WTC11 (cell line): ENCODE measurements around the gene SLCO4C1. TPM values are rescaled to one million over a fixed set of nuclear protein-coding genes. Genes with fewer than 3 reads are reported as not detected.

Experiments
- ATAC-seq: fragments of 200-7000 bp; cut with Tn5 transposase; 2 replicates; pipeline ENCODE4 v1.10.0; 2021; ENCODE audit warnings: mild to moderate bottlenecking, moderate library complexity
- CTCF ChIA-PET: fragments of 300-600 bp; sonication (Branson Sonifier 250); formaldehyde crosslinking; loops from one replicate; lab custom pipeline; 2021; ENCODE audit warnings: antibody characterized with exemption; lab: Charles Lee
- POLR2A ChIA-PET: fragments of 350-600 bp; sonication (Branson Sonifier 250); formaldehyde crosslinking; loops from one replicate; lab custom pipeline; 2021; ENCODE audit warnings: antibody characterized with exemption; lab: Charles Lee
- DNase-seq: peaks from one replicate; pipeline ENCODE4 v3.0.0; 2021; ENCODE audit warnings: low spot score
- H3K27ac Mint-ChIP-seq: 2 replicates; pipeline ENCODE4 v1.8.0; 2021; ENCODE audit warnings: mixed read lengths
- H3K27me3 Mint-ChIP-seq: 2 replicates; pipeline ENCODE4 v1.8.0; 2021; ENCODE audit warnings: low read depth, mild to moderate bottlenecking, moderate library complexity, mixed read lengths
- H3K36me3 Mint-ChIP-seq: 2 replicates; pipeline ENCODE4 v1.8.0; 2021; ENCODE audit warnings: mixed read lengths
- H3K4me1 Mint-ChIP-seq: 2 replicates; pipeline ENCODE4 v1.8.0; 2022; ENCODE audit warnings: mixed read lengths
- H3K4me3 Mint-ChIP-seq: 2 replicates; pipeline ENCODE4 v1.8.0; 2021; ENCODE audit warnings: mild to moderate bottlenecking, moderate library complexity, mixed read lengths
- H3K9me3 Mint-ChIP-seq: 2 replicates; pipeline ENCODE4 v1.8.0; 2021; ENCODE audit warnings: mixed read lengths
- ATF2 ChIP-seq: sonication (generic); formaldehyde crosslinking; IDR thresholded peaks from 2 replicates; pipeline ENCODE4 v1.8.1; 2022; ENCODE audit warnings: low read depth, missing genetic modification reagents, borderline replicate concordance
- FOXP4 ChIP-seq: sonication (generic); formaldehyde crosslinking; IDR thresholded peaks from 2 replicates; pipeline ENCODE4 v1.8.0; 2022; ENCODE audit warnings: mild to moderate bottlenecking, missing genetic modification reagents
- GABPB1 ChIP-seq: sonication (generic); formaldehyde crosslinking; IDR thresholded peaks from 2 replicates; pipeline ENCODE4 v1.8.1; 2023; ENCODE audit warnings: mild to moderate bottlenecking, missing genetic modification reagents
- HMGXB4 ChIP-seq: sonication (generic); formaldehyde crosslinking; IDR thresholded peaks from 2 replicates; pipeline ENCODE4 v1.8.1; 2023; ENCODE audit warnings: mild to moderate bottlenecking, moderate library complexity, missing genetic modification reagents
- JAZF1 ChIP-seq: fragments of 250-450 bp; sonication (Bioruptor Pico); IDR thresholded peaks from 2 replicates; pipeline ENCODE4 v1.9.0; 2021; ENCODE audit warnings: moderate library complexity, mild to moderate bottlenecking, inconsistent platforms
- MAX ChIP-seq: sonication (generic); formaldehyde crosslinking; IDR thresholded peaks from 2 replicates; pipeline ENCODE4 v1.8.0; 2022; ENCODE audit warnings: mild to moderate bottlenecking, missing genetic modification reagents
- NR1H2 ChIP-seq: sonication (generic); formaldehyde crosslinking; IDR thresholded peaks from 2 replicates; pipeline ENCODE4 v1.9.0; 2021; ENCODE audit warnings: mild to moderate bottlenecking, moderate library complexity, missing genetic modification reagents
- PREB ChIP-seq: sonication (generic); formaldehyde crosslinking; IDR thresholded peaks from 2 replicates; pipeline ENCODE4 v1.8.1; 2022; ENCODE audit warnings: mild to moderate bottlenecking, missing genetic modification reagents, moderate library complexity, borderline replicate concordance
- PRRX2 ChIP-seq: fragments of 250-450 bp; sonication (Bioruptor Pico); IDR thresholded peaks from 2 replicates; pipeline ENCODE4 v1.8.0; 2021; ENCODE audit warnings: mild to moderate bottlenecking
- RELA ChIP-seq: sonication (generic); formaldehyde crosslinking; IDR thresholded peaks from 2 replicates; pipeline ENCODE4 v1.8.1; 2022; ENCODE audit warnings: missing genetic modification reagents, mild to moderate bottlenecking, borderline replicate concordance
- STAT6 ChIP-seq: sonication (generic); formaldehyde crosslinking; conservative IDR thresholded peaks from 2 replicates; pipeline ENCODE4 v1.8.1; 2023; ENCODE audit warnings: mild to moderate bottlenecking, low read depth, missing genetic modification reagents, moderate library complexity
- TP53 ChIP-seq: sonication (generic); formaldehyde crosslinking; IDR thresholded peaks from 2 replicates; pipeline ENCODE4 v1.8.1; 2023; ENCODE audit warnings: mild to moderate bottlenecking, missing genetic modification reagents
- USF2 ChIP-seq: sonication (generic); formaldehyde crosslinking; IDR thresholded peaks from 2 replicates; pipeline ENCODE4 v1.8.1; 2023; ENCODE audit warnings: mild to moderate bottlenecking, missing genetic modification reagents, moderate library complexity
- ZNF232 ChIP-seq: sonication (generic); formaldehyde crosslinking; IDR thresholded peaks from 2 replicates; pipeline ENCODE4 v1.8.0; 2022; ENCODE audit warnings: mild to moderate bottlenecking, missing genetic modification reagents
- total RNA-seq: library from RNA; stranded (reverse); gene quantifications from 3 replicates; pipeline ENCODE4 v1.2.3, GENCODE V29; 2021
- TF ChIP-seq, protein P1 (sequence below): fragments of 250-450 bp; sonication (Bioruptor Pico); conservative IDR thresholded peaks from 2 replicates; pipeline ENCODE4 v1.9.0; 2021; ENCODE audit warnings: mild to moderate bottlenecking
- TF ChIP-seq, protein P2 (sequence below): sonication (generic); formaldehyde crosslinking; IDR thresholded peaks from 2 replicates; pipeline ENCODE4 v1.8.1; 2023; ENCODE audit warnings: mild to moderate bottlenecking, missing genetic modification reagents
- TF ChIP-seq, protein P3 (sequence below): sonication (generic); formaldehyde crosslinking; IDR thresholded peaks from 2 replicates; pipeline ENCODE4 v1.8.1; 2022; ENCODE audit warnings: low read depth, mild to moderate bottlenecking, moderate library complexity, missing genetic modification reagents, borderline replicate concordance

Gene SLCO4C1
- total RNA-seq, 1 experiment from 2014 or later = 5.4 TPM

- TF ChIP-seq ATF2 (CRISPR knock-in tag) (no peak), USF2 (CRISPR knock-in tag) (no peak), STAT6 (CRISPR knock-in tag) (no peak), PRRX2 (CRISPR knock-in tag) (no peak), FOXP4 (CRISPR knock-in tag) (no peak), NR1H2 (CRISPR knock-in tag) (no peak), JAZF1 (CRISPR knock-in tag) (no peak), ZNF232 (CRISPR knock-in tag) (no peak), MAX (CRISPR knock-in tag) (no peak)
- TF ChIP-seq, protein P1, sequence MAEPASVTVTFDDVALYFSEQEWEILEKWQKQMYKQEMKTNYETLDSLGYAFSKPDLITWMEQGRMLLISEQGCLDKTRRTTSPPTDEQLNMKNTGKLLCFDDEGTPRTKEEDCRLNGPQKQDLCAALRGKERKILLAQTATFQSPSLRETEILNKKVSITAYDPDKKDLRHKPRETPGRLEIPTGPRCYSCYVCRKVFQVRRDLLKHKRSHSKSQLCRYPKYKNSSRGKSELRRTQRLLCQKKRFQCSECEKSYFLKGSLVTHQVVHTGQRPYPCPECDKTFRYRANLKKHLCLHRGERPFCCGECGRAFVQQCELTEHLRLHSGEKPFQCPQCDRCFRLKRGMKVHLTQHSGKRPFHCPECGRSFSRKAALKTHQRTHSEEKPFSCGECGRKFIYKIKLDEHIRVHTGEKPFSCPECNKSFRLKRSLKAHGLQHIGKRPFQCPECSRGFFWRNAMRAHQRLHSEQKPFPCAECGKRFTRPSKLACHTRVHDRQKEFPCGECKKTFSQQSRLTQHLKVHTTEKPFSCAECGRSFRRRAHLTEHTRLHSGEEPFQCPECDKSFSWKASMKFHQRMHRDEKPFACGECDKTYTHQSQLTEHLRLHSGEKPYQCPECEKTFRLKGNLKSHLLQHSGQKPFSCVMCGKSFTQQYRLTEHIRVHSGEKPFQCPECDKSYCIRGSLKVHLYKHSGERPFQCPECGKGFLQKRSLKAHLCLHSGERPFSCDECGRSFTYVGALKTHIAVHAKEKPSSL (CRISPR knock-in tag) = no peak
Measured at GRCh38 chr5:102279711-102280110, 16.4 kb downstream of the SLCO4C1 start (continued).

- Mint-ChIP-seq H3K9me3 (no peaks in the 10 kb centered on the region), H3K27ac (no peak overlapping the region), H3K36me3 (no peaks in the 10 kb centered on the region), H3K27me3 (no peaks in the 10 kb centered on the region), H3K4me1 (no peaks in the 10 kb centered on the region), H3K4me3 (no peak overlapping the region)
- ATAC-seq (no peak), DNase-seq (no peak)
- ChIA-PET POLR2A (no interaction called here), CTCF (interaction anchor here (1.4 kb wide), 1 partner anchor 18 kb away, joined by 4 read pairs; the partner anchor contains the start of gene SLCO4C1)
- TF ChIP-seq HMGXB4 = no peak
- TF ChIP-seq, protein P2, sequence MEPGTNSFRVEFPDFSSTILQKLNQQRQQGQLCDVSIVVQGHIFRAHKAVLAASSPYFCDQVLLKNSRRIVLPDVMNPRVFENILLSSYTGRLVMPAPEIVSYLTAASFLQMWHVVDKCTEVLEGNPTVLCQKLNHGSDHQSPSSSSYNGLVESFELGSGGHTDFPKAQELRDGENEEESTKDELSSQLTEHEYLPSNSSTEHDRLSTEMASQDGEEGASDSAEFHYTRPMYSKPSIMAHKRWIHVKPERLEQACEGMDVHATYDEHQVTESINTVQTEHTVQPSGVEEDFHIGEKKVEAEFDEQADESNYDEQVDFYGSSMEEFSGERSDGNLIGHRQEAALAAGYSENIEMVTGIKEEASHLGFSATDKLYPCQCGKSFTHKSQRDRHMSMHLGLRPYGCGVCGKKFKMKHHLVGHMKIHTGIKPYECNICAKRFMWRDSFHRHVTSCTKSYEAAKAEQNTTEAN (CRISPR knock-in tag) = no peak
- no peak for TF ChIP-seq RELA
- no peak for TF ChIP-seq TP53 (CRISPR knock-in tag)
- TF ChIP-seq, protein P3, sequence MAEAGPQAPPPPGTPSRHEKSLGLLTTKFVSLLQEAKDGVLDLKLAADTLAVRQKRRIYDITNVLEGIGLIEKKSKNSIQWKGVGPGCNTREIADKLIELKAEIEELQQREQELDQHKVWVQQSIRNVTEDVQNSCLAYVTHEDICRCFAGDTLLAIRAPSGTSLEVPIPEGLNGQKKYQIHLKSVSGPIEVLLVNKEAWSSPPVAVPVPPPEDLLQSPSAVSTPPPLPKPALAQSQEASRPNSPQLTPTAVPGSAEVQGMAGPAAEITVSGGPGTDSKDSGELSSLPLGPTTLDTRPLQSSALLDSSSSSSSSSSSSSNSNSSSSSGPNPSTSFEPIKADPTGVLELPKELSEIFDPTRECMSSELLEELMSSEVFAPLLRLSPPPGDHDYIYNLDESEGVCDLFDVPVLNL = no peak
- no peak for TF ChIP-seq FOXP4 (CRISPR knock-in tag)
- no peak for TF ChIP-seq PREB (CRISPR knock-in tag)
- TF ChIP-seq GABPB1 = no peak
Measured at GRCh38 chr5:102278231-102278630, 17.9 kb downstream of the SLCO4C1 start.
